NCI-H526 treated with DMSO at 0.1 percent for 48 hours (cell line): Measurements from ENCODE around the gene TRA2B.
"Not testable (repeated sequence)": the region's sequence is repeated elsewhere in the genome, so short reads cannot be mapped to it uniquely, and the experiment has no call there.

Experiments
- DNase-seq: peaks from one replicate; lab custom pipeline; 2025; lab: John Stamatoyannopoulos, UW

TRA2B gene

GRCh38 chr3:185927501-185928200, 10.2 kb downstream of the TRA2B start:
- DNase-seq = no peak

GRCh38 chr3:185926445-185926844, 11.4 kb downstream of the TRA2B start:
- DNase-seq = no peak

- no peak for DNase-seq
Observed at GRCh38 chr3:185925353-185925752, 12.5 kb downstream of the TRA2B start.

- no peak for DNase-seq
Observed at GRCh38 chr3:185924375-185924774, 13.4 kb downstream of the TRA2B start.

GRCh38 chr3:185920184-185920583, 17.6 kb downstream of the TRA2B start:
- DNase-seq = no peak

GRCh38 chr3:185916042-185916833, 21.6 kb downstream of the TRA2B start:
- DNase-seq = no peak

- no peak for DNase-seq
Observed at GRCh38 chr3:185915642-185916041, 22.2 kb downstream of the TRA2B start.

GRCh38 chr3:185914911-185915629, 22.7 kb downstream of the TRA2B start:
- DNase-seq = no peak

- DNase-seq = no peak
Observed at GRCh38 chr3:185912929-185913901, 24.6 kb downstream of the TRA2B start.

- DNase-seq = no peak
Observed at GRCh38 chr3:185912512-185912911, 25.3 kb downstream of the TRA2B start.

GRCh38 chr3:185911076-185911448, 26.8 kb downstream of the TRA2B start:
- DNase-seq = not testable (repeated sequence)

GRCh38 chr3:185910322-185911075, 27.3 kb downstream of the TRA2B start:
- not testable (repeated sequence) for DNase-seq

GRCh38 chr3:185909913-185910312, 27.9 kb downstream of the TRA2B start:
- DNase-seq = not testable (repeated sequence)

- no peak for DNase-seq
Observed at GRCh38 chr3:185900228-185900627, 37.6 kb downstream of the TRA2B start.

- DNase-seq = no peak
Observed at GRCh38 chr3:185896636-185897035, 41.2 kb downstream of the TRA2B start.

- no peak for DNase-seq
Observed at GRCh38 chr3:185887066-185887465, 50.7 kb downstream of the TRA2B start.

GRCh38 chr3:185884641-185885040, 53.2 kb downstream of the TRA2B start:
- no peak for DNase-seq

GRCh38 chr3:185881926-185882325, 55.9 kb downstream of the TRA2B start:
- DNase-seq = no peak

- no peak for DNase-seq
Observed at GRCh38 chr3:185880600-185880999, 57.2 kb downstream of the TRA2B start.

- DNase-seq = no peak
Observed at GRCh38 chr3:185878920-185879319, 58.9 kb downstream of the TRA2B start.

GRCh38 chr3:185874119-185874518, 63.7 kb downstream of the TRA2B start:
- DNase-seq = no peak
